ENCODE measurements around the gene TRIM8. TPM values are rescaled to one million over a fixed set of nuclear protein-coding genes. Genes with fewer than 3 reads are reported as not detected.

The TRIM8 gene
- total RNA-seq, 1 experiment from 2014 or later, result 36.3 TPM

DNA sequence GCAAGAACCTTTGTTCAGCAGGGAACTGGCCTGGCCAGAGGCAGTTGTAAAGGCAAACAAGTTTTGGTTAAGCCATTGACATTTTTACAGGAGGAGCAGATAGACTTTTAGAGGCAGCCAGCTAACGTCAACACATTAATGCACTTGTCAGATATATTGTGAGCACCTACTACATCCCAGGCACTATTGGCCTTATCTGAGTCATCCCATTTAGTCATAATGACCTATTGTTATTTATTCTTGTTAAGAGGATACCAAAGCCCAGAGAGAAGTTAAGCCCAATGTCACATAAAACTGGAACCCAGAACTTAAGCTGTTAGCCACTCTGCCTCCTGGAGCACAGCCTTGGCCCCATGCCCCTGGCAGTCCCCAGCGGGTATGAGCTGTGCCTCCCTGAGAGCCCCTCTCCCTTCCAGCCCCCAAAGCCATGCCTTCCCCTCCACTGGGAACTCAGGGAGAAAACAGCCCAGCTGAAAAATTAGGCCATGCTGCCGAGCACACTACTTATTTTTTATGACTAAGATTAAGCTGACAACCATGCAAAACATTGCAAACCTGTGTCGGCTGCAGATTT is 32.7 kb upstream of the TRIM8 start:
- TF ChIP-seq, protein P1, sequence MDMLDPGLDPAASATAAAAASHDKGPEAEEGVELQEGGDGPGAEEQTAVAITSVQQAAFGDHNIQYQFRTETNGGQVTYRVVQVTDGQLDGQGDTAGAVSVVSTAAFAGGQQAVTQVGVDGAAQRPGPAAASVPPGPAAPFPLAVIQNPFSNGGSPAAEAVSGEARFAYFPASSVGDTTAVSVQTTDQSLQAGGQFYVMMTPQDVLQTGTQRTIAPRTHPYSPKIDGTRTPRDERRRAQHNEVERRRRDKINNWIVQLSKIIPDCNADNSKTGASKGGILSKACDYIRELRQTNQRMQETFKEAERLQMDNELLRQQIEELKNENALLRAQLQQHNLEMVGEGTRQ (CRISPR knock-in tag; IDR thresholded peaks at IDR 0.05), result no peak
- no peak for TF ChIP-seq GTF2I (CRISPR knock-in tag; conservative IDR thresholded peaks at IDR 0.05)
- TF ChIP-seq, protein P2, sequence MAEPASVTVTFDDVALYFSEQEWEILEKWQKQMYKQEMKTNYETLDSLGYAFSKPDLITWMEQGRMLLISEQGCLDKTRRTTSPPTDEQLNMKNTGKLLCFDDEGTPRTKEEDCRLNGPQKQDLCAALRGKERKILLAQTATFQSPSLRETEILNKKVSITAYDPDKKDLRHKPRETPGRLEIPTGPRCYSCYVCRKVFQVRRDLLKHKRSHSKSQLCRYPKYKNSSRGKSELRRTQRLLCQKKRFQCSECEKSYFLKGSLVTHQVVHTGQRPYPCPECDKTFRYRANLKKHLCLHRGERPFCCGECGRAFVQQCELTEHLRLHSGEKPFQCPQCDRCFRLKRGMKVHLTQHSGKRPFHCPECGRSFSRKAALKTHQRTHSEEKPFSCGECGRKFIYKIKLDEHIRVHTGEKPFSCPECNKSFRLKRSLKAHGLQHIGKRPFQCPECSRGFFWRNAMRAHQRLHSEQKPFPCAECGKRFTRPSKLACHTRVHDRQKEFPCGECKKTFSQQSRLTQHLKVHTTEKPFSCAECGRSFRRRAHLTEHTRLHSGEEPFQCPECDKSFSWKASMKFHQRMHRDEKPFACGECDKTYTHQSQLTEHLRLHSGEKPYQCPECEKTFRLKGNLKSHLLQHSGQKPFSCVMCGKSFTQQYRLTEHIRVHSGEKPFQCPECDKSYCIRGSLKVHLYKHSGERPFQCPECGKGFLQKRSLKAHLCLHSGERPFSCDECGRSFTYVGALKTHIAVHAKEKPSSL (CRISPR knock-in tag; conservative IDR thresholded peaks at IDR 0.05), result no peak
- no peak for TF ChIP-seq FOXJ3 (CRISPR knock-in tag; IDR thresholded peaks at IDR 0.05; ENCODE audit: borderline replicate concordance)
- Mint-ChIP-seq H3K4me1 (peaks cover 5% of the 10 kb centered on the region), H3K27me3 (ENCODE audit: low read depth) (no peaks in the 10 kb centered on the region), H3K4me3 (no peak overlapping the region), H3K36me3 (no peaks in the 10 kb centered on the region), H3K9me3 (no peaks in the 10 kb centered on the region), H3K27ac (no peak overlapping the region)
- ChIA-PET POLR2A (interaction anchor here (0.6 kb wide), 1 partner anchor 520 kb away, joined by 3 read pairs; no protein-coding TSS in a partner anchor), CTCF (interaction anchor here (1.0 to 1.8 kb wide), 4 partner anchors 14 to 108 kb away, joined by 3 to 6 read pairs (median 4); partner anchors contain the start of gene SUFU)
- ATAC-seq, result no peak
- no peak for DNase-seq (ENCODE audit: low spot score)

DNA sequence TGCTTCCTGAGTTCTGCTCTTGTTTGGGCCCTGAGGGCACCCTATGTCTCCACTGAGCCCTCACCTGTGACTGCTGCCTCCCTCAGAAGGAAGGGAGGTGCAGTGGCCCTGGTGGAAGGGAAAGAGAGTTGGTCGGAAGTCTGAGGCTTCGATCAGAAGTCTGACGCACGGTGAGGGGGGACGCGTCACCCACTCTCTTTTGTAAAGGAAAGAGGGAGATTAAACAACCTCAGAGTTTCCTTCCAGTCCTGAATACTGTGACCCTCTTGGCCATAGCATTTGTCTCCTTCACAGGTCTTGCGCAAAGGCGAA is 31.4 kb upstream of the TRIM8 start:
- H3K27ac Mint-ChIP-seq, result no peak overlapping the region
- H3K4me1 Mint-ChIP-seq, result peaks cover 8% of the 10 kb centered on the region
- no peaks in the 10 kb centered on the region for H3K9me3 Mint-ChIP-seq
- CTCF ChIA-PET, result interaction anchor here (1.1 to 4.9 kb wide), 6 partner anchors 13 to 101 kb away, joined by 3 to 41 read pairs (median 5); partner anchors contain the start of genes ARL3 and SFXN2
- no peak for DNase-seq (ENCODE audit: low spot score)
- H3K27me3 Mint-ChIP-seq (ENCODE audit: low read depth), result no peaks in the 10 kb centered on the region
- POLR2A ChIA-PET, result interaction anchor here (0.6 kb wide), 1 partner anchor 165 kb away, joined by 7 read pairs; no protein-coding TSS in a partner anchor
- no peaks in the 10 kb centered on the region; the same call in 1 of the 2 replicates for H3K36me3 Mint-ChIP-seq
- no peak for ATAC-seq
- no peak overlapping the region for H3K4me3 Mint-ChIP-seq
- TF ChIP-seq, protein P3, sequence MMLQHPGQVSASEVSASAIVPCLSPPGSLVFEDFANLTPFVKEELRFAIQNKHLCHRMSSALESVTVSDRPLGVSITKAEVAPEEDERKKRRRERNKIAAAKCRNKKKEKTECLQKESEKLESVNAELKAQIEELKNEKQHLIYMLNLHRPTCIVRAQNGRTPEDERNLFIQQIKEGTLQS (CRISPR knock-in tag; conservative IDR thresholded peaks at IDR 0.05), result no peak
- TF ChIP-seq, protein P4, sequence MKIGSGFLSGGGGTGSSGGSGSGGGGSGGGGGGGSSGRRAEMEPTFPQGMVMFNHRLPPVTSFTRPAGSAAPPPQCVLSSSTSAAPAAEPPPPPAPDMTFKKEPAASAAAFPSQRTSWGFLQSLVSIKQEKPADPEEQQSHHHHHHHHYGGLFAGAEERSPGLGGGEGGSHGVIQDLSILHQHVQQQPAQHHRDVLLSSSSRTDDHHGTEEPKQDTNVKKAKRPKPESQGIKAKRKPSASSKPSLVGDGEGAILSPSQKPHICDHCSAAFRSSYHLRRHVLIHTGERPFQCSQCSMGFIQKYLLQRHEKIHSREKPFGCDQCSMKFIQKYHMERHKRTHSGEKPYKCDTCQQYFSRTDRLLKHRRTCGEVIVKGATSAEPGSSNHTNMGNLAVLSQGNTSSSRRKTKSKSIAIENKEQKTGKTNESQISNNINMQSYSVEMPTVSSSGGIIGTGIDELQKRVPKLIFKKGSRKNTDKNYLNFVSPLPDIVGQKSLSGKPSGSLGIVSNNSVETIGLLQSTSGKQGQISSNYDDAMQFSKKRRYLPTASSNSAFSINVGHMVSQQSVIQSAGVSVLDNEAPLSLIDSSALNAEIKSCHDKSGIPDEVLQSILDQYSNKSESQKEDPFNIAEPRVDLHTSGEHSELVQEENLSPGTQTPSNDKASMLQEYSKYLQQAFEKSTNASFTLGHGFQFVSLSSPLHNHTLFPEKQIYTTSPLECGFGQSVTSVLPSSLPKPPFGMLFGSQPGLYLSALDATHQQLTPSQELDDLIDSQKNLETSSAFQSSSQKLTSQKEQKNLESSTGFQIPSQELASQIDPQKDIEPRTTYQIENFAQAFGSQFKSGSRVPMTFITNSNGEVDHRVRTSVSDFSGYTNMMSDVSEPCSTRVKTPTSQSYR (CRISPR knock-in tag; IDR thresholded peaks at IDR 0.05), result no peak
- no peak for TF ChIP-seq OVOL2 (CRISPR knock-in tag; IDR thresholded peaks at IDR 0.05; ENCODE audit: borderline replicate concordance)
- no peak for TF ChIP-seq ETV6 (CRISPR knock-in tag; IDR thresholded peaks at IDR 0.05)
- TF ChIP-seq, protein P2 (CRISPR knock-in tag; conservative IDR thresholded peaks at IDR 0.05), result no peak
- TF ChIP-seq, protein P5, sequence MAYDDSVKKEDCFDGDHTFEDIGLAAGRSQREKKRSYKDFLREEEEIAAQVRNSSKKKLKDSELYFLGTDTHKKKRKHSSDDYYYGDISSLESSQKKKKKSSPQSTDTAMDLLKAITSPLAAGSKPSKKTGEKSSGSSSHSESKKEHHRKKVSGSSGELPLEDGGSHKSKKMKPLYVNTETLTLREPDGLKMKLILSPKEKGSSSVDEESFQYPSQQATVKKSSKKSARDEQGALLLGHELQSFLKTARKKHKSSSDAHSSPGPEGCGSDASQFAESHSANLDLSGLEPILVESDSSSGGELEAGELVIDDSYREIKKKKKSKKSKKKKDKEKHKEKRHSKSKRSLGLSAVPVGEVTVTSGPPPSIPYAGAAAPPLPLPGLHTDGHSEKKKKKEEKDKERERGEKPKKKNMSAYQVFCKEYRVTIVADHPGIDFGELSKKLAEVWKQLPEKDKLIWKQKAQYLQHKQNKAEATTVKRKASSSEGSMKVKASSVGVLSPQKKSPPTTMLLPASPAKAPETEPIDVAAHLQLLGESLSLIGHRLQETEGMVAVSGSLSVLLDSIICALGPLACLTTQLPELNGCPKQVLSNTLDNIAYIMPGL (CRISPR knock-in tag; IDR thresholded peaks at IDR 0.05), result no peak
- TF ChIP-seq NR3C1 (CRISPR knock-in tag; conservative IDR thresholded peaks at IDR 0.05; ENCODE audit: low read depth), result no peak
- TF ChIP-seq ZNF138 (CRISPR knock-in tag; conservative IDR thresholded peaks at IDR 0.05), result no peak
- TF ChIP-seq, protein P6, sequence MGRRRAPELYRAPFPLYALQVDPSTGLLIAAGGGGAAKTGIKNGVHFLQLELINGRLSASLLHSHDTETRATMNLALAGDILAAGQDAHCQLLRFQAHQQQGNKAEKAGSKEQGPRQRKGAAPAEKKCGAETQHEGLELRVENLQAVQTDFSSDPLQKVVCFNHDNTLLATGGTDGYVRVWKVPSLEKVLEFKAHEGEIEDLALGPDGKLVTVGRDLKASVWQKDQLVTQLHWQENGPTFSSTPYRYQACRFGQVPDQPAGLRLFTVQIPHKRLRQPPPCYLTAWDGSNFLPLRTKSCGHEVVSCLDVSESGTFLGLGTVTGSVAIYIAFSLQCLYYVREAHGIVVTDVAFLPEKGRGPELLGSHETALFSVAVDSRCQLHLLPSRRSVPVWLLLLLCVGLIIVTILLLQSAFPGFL (CRISPR knock-in tag; IDR thresholded peaks at IDR 0.05; ENCODE audit: borderline replicate concordance), result no peak
- TF ChIP-seq, protein P7, sequence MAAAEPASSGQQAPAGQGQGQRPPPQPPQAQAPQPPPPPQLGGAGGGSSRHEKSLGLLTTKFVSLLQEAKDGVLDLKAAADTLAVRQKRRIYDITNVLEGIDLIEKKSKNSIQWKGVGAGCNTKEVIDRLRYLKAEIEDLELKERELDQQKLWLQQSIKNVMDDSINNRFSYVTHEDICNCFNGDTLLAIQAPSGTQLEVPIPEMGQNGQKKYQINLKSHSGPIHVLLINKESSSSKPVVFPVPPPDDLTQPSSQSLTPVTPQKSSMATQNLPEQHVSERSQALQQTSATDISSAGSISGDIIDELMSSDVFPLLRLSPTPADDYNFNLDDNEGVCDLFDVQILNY (CRISPR knock-in tag; IDR thresholded peaks at IDR 0.05), result no peak
- no peak for TF ChIP-seq TP53 (CRISPR knock-in tag; IDR thresholded peaks at IDR 0.05)
- TF ChIP-seq GABPB1 (CRISPR knock-in tag; IDR thresholded peaks at IDR 0.05), result no peak
- TF ChIP-seq, protein P8, sequence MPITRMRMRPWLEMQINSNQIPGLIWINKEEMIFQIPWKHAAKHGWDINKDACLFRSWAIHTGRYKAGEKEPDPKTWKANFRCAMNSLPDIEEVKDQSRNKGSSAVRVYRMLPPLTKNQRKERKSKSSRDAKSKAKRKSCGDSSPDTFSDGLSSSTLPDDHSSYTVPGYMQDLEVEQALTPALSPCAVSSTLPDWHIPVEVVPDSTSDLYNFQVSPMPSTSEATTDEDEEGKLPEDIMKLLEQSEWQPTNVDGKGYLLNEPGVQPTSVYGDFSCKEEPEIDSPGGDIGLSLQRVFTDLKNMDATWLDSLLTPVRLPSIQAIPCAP (CRISPR knock-in tag; IDR thresholded peaks at IDR 0.05), result no peak
- TF ChIP-seq, protein P9, sequence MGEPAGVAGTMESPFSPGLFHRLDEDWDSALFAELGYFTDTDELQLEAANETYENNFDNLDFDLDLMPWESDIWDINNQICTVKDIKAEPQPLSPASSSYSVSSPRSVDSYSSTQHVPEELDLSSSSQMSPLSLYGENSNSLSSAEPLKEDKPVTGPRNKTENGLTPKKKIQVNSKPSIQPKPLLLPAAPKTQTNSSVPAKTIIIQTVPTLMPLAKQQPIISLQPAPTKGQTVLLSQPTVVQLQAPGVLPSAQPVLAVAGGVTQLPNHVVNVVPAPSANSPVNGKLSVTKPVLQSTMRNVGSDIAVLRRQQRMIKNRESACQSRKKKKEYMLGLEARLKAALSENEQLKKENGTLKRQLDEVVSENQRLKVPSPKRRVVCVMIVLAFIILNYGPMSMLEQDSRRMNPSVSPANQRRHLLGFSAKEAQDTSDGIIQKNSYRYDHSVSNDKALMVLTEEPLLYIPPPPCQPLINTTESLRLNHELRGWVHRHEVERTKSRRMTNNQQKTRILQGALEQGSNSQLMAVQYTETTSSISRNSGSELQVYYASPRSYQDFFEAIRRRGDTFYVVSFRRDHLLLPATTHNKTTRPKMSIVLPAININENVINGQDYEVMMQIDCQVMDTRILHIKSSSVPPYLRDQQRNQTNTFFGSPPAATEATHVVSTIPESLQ (CRISPR knock-in tag; IDR thresholded peaks at IDR 0.05), result no peak
- no peak for TF ChIP-seq ZNF263 (CRISPR knock-in tag; IDR thresholded peaks at IDR 0.05; ENCODE audit: low read depth)

Measured in WTC11 (cell line).